MCF 10A (cell line): ENCODE measurements around the gene CSNK1E. TPM values are rescaled to one million over a fixed set of nuclear protein-coding genes. Genes with fewer than 3 reads are reported as not detected.

Experiments used
- BruUV-seq: library from RNA; stranded (reverse); fragments of 400-500 nt; replicated peaks from 2 replicates; lab custom pipeline; 2021; lab: Mats Ljungman, UMichigan
- CTCF ChIA-PET: fragments of 300-600 bp; sonication (Branson Sonifier 250); formaldehyde crosslinking; extraction: SDS; loops from one replicate; lab custom pipeline; 2021; ENCODE audit warnings: antibody characterized with exemption, inconsistent platforms; lab: Yijun Ruan, JAX
- POLR2A ChIA-PET: fragments of 300-600, 350-650 bp; sonication (Branson Sonifier 250); formaldehyde crosslinking; extraction: SDS; loops from one replicate; lab custom pipeline; 2020; ENCODE audit warnings: antibody characterized with exemption, inconsistent platforms; lab: Yijun Ruan, JAX
- DNase-seq: peaks from one replicate; pipeline ENCODE4 v3.0.0-alpha.2; 2018; ENCODE audit not compliant: unreplicated experiment
- H3K27ac Mint-ChIP-seq: one replicate; pipeline ENCODE4 v1.8.0; 2022; ENCODE audit warnings: mild to moderate bottlenecking, low read depth, mixed read lengths; ENCODE audit not compliant: unreplicated experiment
- H3K27me3 Mint-ChIP-seq: one replicate; pipeline ENCODE4 v1.8.0; 2022; ENCODE audit warnings: mixed read lengths; ENCODE audit not compliant: insufficient read depth, unreplicated experiment
- H3K36me3 Mint-ChIP-seq: one replicate; pipeline ENCODE4 v1.8.0; 2022; ENCODE audit warnings: mild to moderate bottlenecking, moderate library complexity, mixed read lengths; ENCODE audit not compliant: insufficient read depth, unreplicated experiment
- H3K4me1 Mint-ChIP-seq: one replicate; pipeline ENCODE4 v1.8.0; 2022; ENCODE audit warnings: mixed read lengths; ENCODE audit not compliant: insufficient read depth, unreplicated experiment
- H3K4me3 Mint-ChIP-seq: one replicate; pipeline ENCODE4 v1.8.0; 2022; ENCODE audit warnings: mild to moderate bottlenecking, moderate library complexity, mixed read lengths; ENCODE audit not compliant: unreplicated experiment
- H3K9me3 Mint-ChIP-seq: one replicate; pipeline ENCODE4 v1.8.0; 2022; ENCODE audit warnings: mixed read lengths; ENCODE audit not compliant: unreplicated experiment
- intact Hi-C: fragments of 100-400 bp; cut with micrococcal nuclease; formaldehyde crosslinking; loops from 2 replicates; pipeline ENCODE4 v1.14.1; 2022
- total RNA-seq: library from RNA; stranded (reverse); gene quantifications from 2 replicates; pipeline ENCODE4 v1.2.3, GENCODE V29; 2022
- TF ChIP-seq, protein P1 (sequence below): fragments of 200-600 bp; IDR thresholded peaks from one replicate; pipeline ENCODE4 v1.8.0; 2022; ENCODE audit warnings: antibody characterized with exemption, mild to moderate bottlenecking; ENCODE audit not compliant: unreplicated experiment

CSNK1E gene
- total RNA-seq, 1 experiment from 2014 or later, result 425 TPM

DNA sequence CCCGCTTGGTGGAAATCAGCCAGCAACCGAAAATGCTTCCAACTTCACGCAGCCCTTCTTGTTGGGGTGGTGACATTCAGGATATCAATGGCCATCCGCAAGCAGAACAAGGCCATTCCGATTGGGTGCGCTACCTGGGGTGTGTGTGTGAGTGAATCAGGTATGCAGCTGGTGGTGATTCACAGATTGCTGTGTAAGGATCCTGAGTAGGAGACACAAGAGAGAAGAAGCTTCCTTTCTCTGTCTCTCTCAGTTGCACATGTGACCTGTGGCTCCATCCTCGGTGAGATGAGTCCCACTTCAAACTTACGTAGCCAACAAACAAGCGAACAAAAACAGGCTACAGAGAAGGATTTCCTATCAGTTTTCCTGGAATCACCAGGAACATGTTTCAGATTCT is 34.8 kb downstream of the CSNK1E start:
- intact Hi-C loops, result no loop called here
- H3K27ac Mint-ChIP-seq, result peak overlapping the region; percentile 61
- peaks cover 29% of the 10 kb centered on the region for H3K36me3 Mint-ChIP-seq
- peaks cover 16% of the 10 kb centered on the region for H3K4me1 Mint-ChIP-seq
- ChIA-PET CTCF (interaction anchor here (0.7 kb wide), 1 partner anchor 190 kb away, joined by 3 read pairs; no protein-coding TSS in a partner anchor), POLR2A (interaction anchor here (0.6 to 3.9 kb wide), 10 partner anchors 8 to 329 kb away, joined by 3 to 30 read pairs (median 4); partner anchors contain the start of gene TMEM184B)
- H3K9me3 Mint-ChIP-seq, result no peaks in the 10 kb centered on the region
- H3K27me3 Mint-ChIP-seq, result no peaks in the 10 kb centered on the region
- TF ChIP-seq, protein P1, sequence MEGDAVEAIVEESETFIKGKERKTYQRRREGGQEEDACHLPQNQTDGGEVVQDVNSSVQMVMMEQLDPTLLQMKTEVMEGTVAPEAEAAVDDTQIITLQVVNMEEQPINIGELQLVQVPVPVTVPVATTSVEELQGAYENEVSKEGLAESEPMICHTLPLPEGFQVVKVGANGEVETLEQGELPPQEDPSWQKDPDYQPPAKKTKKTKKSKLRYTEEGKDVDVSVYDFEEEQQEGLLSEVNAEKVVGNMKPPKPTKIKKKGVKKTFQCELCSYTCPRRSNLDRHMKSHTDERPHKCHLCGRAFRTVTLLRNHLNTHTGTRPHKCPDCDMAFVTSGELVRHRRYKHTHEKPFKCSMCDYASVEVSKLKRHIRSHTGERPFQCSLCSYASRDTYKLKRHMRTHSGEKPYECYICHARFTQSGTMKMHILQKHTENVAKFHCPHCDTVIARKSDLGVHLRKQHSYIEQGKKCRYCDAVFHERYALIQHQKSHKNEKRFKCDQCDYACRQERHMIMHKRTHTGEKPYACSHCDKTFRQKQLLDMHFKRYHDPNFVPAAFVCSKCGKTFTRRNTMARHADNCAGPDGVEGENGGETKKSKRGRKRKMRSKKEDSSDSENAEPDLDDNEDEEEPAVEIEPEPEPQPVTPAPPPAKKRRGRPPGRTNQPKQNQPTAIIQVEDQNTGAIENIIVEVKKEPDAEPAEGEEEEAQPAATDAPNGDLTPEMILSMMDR, result no peak
- no TSS peak for BruUV-seq
- no peak overlapping the region for H3K4me3 Mint-ChIP-seq
- DNase-seq, result no peak

DNA sequence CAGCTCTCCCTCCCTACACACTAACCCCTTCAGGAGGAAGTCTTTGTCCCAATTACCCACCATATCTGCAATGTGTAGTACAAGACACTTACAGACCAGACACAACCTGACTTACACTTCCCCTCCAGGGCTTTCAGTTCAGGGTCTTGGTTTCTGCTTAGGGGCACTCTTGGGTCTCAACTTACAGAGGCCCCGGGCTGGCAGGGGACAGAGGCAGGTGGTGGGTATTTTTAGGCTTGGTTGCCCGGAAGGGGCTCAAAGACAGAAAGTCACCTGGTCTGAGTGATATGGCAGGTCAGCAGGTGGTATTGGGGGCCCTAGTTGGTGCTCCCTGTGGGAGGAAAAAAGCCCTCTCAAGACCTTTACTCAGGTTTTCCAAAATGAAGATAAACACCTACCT is 41.1 kb downstream of the CSNK1E start:
- H3K9me3 Mint-ChIP-seq, result no peaks in the 10 kb centered on the region
- DNase-seq, result no peak
- H3K4me3 Mint-ChIP-seq, result no peak overlapping the region
- H3K4me1 Mint-ChIP-seq, result peaks cover 12% of the 10 kb centered on the region
- peaks cover 6% of the 10 kb centered on the region for H3K36me3 Mint-ChIP-seq
- BruUV-seq, result no TSS peak
- ChIA-PET POLR2A (no interaction called here), CTCF (interaction anchor here (0.6 to 1.2 kb wide), 2 partner anchors 29 to 57 kb away, joined by 3 read pairs; no protein-coding TSS in a partner anchor)
- H3K27me3 Mint-ChIP-seq, result no peaks in the 10 kb centered on the region
- intact Hi-C loops, result no loop called here
- TF ChIP-seq, protein P1, result no peak
- H3K27ac Mint-ChIP-seq, result no peak overlapping the region

DNA sequence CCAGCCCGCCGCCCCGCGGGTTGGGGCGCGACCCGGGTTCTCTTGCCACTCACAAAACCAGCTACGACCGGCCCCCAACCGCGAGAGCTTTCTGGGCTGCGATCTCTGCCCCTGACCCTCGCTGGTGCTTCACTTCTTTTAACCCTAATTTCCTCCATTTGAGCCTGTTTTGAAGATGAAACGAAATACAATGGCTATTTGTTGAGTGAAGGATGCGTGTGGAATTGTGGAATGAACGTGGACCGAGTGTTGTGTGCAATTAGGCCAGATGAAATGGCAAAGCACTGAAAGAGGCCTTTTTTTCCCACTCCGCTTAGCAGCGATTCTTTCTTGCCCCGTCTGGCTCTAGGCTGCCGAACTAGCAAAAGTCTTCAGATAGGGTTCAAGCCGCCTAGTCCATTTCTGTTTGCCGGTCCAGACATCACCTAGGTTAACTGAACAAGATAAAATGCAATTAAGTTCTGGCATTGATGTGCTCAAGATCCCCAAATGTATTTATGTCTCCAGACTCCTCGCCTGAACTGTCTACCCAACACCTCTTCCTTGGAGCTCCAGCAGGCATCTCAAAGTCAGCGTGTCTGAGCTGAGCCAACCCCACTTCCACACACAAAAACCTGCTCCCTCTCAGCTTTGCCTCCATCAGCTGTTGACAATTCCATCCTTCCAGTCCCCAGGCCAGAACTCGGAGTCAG is 44.0 kb downstream of the CSNK1E start:
- intact Hi-C loops, result no loop called here
- Mint-ChIP-seq H3K36me3 (peaks cover 13% of the 10 kb centered on the region), H3K4me1 (peaks cover 21% of the 10 kb centered on the region), H3K4me3 (peak overlapping the region; percentile 74), H3K27ac (peak overlapping the region; percentile 86), H3K9me3 (no peaks in the 10 kb centered on the region), H3K27me3 (no peaks in the 10 kb centered on the region)
- no peak for DNase-seq
- TF ChIP-seq, protein P1, result no peak
- BruUV-seq, result no TSS peak
- ChIA-PET CTCF (no interaction called here), POLR2A (interaction anchor here (0.6 to 2.3 kb wide), 9 partner anchors 10 to 1803 kb away, joined by 3 to 13 read pairs (median 4); partner anchors contain the start of gene CSNK1E)

DNA sequence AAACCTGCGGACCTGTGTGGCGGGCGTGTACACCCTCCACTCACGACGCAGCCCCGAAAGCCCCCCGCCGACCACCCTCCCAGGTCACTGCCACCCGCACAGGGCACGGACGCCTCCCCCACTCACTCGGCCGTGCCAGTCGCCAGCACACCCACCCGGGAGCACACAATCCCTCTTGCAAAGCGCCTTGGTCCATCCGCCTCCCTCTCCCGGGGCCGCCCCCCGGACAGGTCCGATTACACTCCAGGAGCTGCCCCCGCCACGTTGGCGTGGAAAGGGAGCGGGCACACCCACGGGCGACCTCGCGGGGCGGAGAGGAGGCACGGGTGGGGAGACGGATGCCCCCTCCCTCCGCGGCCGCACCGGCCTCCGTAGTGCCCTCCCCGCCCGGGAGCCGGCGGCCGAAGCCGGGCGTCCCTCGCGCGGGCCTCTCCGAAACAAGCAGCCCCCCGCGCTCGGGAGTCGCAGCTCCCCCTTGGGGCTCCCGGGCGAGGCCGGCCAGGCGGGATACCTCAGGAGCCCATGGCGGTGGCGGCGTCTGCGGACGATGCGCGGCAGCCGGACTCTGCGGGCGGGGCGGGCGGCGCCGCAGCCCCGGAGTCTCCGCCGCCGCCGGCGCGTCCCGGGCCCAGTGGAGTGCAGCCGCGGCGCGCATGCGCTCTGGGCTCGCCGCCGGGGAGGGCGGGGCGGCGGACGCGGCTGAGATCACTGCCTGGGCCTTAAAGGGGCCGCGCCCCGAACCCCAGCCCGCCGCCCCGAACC is 44.7 kb downstream of the CSNK1E start, which contains the start of gene TMEM184B:
Gene TMEM184B, minus strand, starts transcription at position 638 of the 762 bp plus-strand sequence. CDS start 25,049 bp downstream, outside the sequence.
- Mint-ChIP-seq H3K4me3 (peak within 1 kb of the TSS; percentile 74), H3K9me3 (no peaks in the 10 kb centered on the region), H3K27me3 (no peaks in the 10 kb centered on the region), H3K27ac (peak within 1 kb of the TSS; percentile 86), H3K36me3 (peaks cover 17% of the 10 kb centered on the region), H3K4me1 (peaks cover 21% of the 10 kb centered on the region)
- TF ChIP-seq, protein P1, result no peak
- intact Hi-C loops, result no loop called here
- ChIA-PET POLR2A (interaction anchor here (0.6 to 2.4 kb wide), 12 partner anchors 11 to 1804 kb away, joined by 3 to 13 read pairs (median 4); partner anchors contain the start of genes CSNK1E and PLA2G6), CTCF (interaction anchor here (0.7 kb wide), 2 partner anchors 214 to 425 kb away, joined by 3 read pairs; no protein-coding TSS in a partner anchor)
- no TSS peak for BruUV-seq
- peak; percentile 67 for DNase-seq
